CD4-positive, alpha-beta T cell treated with Interleukin-17A for 1 hour (primary cell): ENCODE measurements around the gene KRT20.
"Not testable (repeated sequence)": the region's sequence is repeated elsewhere in the genome, so short reads cannot be mapped to it uniquely, and the experiment has no call there.

Experiments used
- DNase-seq: peaks from one replicate; pipeline ENCODE4 v3.0.0-alpha.2; 2020

Gene KRT20, protein sequence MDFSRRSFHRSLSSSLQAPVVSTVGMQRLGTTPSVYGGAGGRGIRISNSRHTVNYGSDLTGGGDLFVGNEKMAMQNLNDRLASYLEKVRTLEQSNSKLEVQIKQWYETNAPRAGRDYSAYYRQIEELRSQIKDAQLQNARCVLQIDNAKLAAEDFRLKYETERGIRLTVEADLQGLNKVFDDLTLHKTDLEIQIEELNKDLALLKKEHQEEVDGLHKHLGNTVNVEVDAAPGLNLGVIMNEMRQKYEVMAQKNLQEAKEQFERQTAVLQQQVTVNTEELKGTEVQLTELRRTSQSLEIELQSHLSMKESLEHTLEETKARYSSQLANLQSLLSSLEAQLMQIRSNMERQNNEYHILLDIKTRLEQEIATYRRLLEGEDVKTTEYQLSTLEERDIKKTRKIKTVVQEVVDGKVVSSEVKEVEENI

DNA sequence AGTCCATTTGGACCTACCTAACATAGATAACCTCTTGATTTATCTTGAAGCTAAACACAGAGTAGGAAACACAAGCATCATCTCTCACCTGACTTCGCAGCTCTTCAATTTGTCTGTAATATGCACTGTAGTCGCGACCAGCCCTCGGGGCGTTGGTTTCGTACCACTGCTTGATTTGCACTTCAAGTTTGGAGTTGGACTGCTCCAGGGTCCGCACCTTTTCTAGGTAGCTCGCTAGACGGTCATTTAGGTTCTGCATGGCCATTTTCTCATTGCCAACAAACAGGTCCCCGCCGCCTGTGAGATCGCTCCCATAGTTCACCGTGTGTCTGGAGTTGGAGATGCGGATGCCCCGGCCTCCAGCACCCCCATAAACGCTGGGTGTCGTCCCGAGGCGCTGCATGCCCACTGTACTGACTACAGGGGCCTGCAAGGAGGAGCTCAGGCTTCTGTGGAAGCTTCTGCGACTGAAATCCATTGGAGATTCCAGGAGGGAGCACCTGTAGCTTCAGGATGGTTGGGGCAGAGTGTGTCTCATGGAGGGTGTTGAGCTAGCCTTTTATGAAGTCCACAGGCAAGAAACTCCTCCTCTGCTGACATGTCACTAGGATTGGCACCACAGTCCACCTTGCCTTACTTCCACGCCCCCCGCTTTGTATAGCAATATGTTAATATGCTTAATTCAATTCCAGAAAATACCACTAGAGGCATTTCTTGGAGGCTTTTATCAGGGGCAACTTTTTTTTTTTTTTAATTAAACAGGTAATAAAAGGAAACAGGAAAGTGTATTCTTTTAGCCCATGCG lies at the start of gene KRT20:
KRT20 (minus strand) TSS at position 535 of the 805 bp plus-strand sequence; CDS start at position 478, 57 bp downstream.
- no peak for DNase-seq

DNA sequence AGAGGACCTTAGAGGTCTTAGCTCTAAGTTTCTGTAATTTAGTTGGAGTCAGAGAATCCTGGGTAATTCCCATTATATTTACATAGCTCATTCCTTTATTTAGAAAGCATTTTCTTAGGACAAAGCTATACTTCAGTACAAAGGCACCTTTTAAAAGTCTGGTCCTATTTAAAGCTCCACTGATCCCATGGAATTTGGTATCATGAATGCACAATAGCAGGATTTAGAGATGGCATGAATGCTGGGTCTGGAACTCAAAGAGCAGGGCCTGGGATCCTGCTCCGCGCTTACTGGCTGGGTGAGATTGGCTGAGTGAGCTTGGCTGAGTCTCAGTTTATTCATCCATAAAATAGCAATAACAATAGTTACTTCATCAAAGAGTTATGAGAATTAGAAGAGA lies 47.6 kb upstream of the KRT20 start:
- DNase-seq, result no peak

GRCh38 chr17:40931311-40931710 lies 46.3 kb upstream of the KRT20 start:
- no peak for DNase-seq

DNA sequence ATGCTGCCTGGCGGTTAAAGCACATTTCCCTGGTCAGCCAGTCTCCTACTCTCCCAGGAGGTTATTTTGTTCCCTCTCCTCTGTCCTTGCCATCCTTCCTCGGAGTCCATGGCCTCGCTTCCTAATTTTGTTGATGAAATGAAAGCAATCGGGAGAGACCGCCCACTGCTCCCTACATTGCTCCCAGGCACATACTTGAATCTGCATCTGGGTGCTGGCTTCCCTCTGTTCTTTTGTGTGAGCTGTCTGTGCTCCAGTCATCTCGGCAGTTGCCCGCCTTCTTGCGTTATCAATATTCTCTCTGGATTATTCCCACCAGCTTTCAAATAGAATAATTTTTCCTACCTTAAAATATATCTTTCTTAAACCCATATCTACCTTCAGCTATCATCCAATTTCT lies 41.3 kb upstream of the KRT20 start:
- DNase-seq, result no peak

DNA sequence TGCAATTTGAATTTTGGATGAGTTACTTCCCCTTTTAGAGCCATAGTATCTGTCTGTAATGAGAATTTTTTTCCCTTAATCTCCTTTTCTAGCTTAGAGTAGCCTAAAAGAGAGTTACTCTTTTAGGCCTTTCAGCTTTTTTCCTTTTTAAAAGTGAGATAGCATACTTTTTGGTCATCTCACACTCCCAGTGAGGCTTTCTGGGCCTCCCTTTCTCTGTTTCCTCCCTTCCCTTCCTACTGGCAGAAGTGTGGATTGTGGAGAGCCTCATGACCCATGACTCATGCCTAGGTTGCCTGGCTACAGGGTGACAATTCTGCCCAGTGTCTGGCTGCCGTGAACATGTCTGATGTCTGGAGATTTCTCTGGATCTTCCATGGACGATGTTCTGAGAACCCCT lies 37.2 kb upstream of the KRT20 start:
- DNase-seq, result no peak

- DNase-seq, result no peak
Measured at GRCh38 chr17:40921026-40921425, 36.0 kb upstream of the KRT20 start.

- not testable (repeated sequence) for DNase-seq
Measured at GRCh38 chr17:40917116-40917515, 32.1 kb upstream of the KRT20 start.

- no peak for DNase-seq
Measured at GRCh38 chr17:40916366-40916765, 31.3 kb upstream of the KRT20 start.

DNA sequence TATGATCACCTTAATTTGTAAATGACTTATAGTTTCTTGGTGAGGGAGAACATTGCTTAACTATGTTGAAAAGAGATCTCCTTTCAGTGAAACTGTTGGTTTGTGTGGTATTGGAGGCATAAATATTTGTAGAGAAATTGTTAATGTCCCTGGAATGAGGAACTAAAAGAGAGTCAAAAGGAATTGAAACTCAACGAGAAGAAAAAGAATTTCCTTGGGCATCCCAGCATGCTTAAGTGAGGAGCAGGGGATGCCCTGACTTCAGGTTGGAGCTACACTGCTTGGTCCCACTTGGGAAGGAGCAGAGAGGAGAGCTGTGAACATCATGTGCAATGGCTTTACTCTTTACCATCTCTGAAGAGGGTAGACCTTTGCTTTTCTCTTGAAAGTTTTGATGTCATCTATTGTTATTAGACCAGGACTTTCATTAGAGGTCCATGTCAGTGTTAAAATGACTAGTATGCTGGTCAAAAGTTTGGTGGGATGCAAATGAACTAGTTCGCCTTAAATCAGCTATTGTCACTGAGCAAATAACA lies 30.7 kb upstream of the KRT20 start:
- peak; percentile 5 for DNase-seq

- DNase-seq, result no peak
Measured at GRCh38 chr17:40915199-40915661, 30.2 kb upstream of the KRT20 start.

GRCh38 chr17:40914075-40914855 lies 29.2 kb upstream of the KRT20 start:
- no peak for DNase-seq

- no peak for DNase-seq
Measured at GRCh38 chr17:40912486-40913210, 27.6 kb upstream of the KRT20 start.

- DNase-seq, result no peak
Measured at GRCh38 chr17:40910441-40910841, 25.4 kb upstream of the KRT20 start.

- DNase-seq, result no peak
Measured at GRCh38 chr17:40909755-40910154, 24.7 kb upstream of the KRT20 start.

DNA sequence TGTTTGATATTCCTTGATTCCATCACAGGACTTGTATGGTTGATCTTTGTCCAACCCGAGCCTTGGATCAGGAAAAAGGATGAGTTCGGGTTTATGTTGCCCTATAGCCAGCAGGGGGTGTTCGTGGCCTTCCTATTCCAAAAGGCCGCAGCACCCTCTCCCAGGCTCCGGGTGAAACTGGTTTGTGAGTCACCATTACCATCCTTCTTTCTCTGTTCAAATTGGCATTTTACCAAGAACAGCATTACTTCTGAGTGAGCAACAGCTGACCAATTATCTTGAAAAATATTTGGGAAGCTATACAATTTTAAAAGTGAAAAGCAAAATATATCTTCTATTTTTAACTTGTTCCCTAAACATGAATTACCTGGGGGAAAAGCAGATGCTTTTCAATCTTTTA lies 24.3 kb upstream of the KRT20 start:
- DNase-seq, result peak; percentile 78

DNA sequence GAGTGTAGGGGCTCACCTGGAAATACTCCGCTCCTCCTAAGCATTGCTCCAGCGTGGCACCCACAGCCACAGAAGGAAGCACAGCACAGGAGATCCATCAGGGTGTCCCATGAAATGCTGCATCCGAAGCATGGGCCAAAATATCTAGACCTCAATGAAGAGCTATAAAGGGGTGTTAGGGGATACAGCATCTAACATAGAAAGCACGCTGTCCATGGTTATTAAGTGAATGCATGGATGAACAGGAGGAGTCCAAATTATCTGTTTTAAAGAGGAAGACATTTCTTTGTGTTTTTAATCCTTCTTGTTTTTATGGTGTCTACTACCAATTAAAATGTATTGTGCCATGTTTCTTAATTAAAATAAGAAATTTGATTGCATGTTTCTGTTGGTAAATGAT lies 21.6 kb upstream of the KRT20 start:
- no peak for DNase-seq

DNA sequence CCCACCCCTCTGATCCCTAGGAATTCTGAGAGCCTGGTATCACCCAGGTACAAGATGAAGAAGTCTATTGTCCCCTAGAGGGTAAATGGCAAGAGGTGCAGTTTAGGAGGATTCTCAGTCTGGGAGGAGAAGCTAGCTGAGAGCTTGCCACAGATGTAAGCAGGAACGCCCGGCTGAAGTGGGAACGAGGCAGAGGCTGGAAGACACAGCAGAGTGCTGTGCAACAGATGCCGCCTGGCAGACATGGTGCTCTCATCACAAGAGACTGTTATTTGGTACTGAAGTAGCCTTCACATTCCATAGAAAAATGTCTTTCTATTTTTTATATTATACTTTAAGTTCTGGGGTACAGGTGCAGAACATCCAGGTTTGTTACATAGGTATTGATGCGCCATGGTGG lies 20.3 kb upstream of the KRT20 start:
- no peak for DNase-seq

GRCh38 chr17:40903129-40903847 lies 18.2 kb upstream of the KRT20 start:
- DNase-seq, result no peak

DNA sequence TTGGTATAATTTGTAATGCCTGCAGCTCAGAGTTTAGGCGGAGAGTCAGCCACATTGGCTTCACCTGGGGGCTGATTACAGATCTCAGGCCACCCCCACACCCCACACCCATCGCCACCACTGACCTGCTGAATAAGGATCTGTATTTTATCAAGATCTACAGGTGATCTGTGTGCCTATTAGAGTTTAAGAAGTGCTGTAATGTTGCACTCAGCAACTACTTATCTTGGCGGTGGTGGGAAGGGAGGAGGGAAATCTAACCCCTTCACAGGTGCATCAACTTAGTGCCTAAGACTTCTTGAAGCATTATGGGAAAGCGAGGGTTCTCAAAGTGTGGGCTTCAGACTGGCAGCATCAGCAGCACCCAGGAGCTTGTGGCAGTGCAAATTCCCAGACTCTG lies 17.5 kb upstream of the KRT20 start:
- DNase-seq, result no peak

- no peak for DNase-seq
Measured at GRCh38 chr17:40901981-40902474, 17.0 kb upstream of the KRT20 start.

DNA sequence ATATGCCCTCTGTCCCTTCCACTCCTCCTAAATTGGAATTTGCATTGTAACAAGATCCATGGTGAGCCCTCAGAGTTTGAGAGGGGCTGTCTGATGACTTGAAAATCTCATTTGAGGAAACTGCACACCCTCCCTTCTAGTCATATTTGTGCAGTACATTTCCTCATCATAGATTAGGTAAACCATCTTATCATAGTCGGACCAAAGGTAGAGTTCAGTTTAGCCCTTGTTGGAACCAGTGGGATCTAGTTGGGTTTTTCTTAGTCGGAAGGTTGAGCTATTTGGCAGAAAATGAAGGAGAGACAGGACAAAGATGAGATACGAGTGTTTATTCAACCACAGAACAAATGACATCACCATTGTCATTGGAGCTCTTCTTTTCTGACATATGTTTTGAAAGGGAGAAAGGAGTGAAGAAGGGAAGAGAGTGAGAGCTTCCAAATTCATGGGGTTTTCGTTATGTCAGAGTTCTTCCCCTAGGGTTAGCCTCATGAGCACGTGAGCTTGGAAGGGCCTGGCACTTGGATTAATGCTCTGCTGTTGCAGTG lies 15.8 kb upstream of the KRT20 start:
- DNase-seq, result no peak
